GM21619 (cell line): ENCODE results near the gene ADGRG3.

Source experiments
- ATAC-seq: cut with Tn5 transposase; IDR thresholded peaks from one replicate; pipeline ENCODE4 v1.9.1; 2021; ENCODE audit not compliant: unreplicated experiment

The ADGRG3 gene

GRCh38 chr16:57630407-57630797 lies 37.7 kb upstream of the ADGRG3 start:
- ATAC-seq = no peak

- no peak for ATAC-seq
Measured at GRCh38 chr16:57630931-57631845, 36.9 kb upstream of the ADGRG3 start.

GRCh38 chr16:57632568-57632967 lies 35.5 kb upstream of the ADGRG3 start:
- ATAC-seq = no peak

- no peak for ATAC-seq
Measured at GRCh38 chr16:57633383-57634064, 34.6 kb upstream of the ADGRG3 start.

- ATAC-seq = no peak
Measured at GRCh38 chr16:57634171-57634570, 33.9 kb upstream of the ADGRG3 start.

GRCh38 chr16:57635266-57636097 lies 32.6 kb upstream of the ADGRG3 start:
- ATAC-seq = no peak

- no peak for ATAC-seq
Measured at GRCh38 chr16:57636184-57636583, 31.9 kb upstream of the ADGRG3 start.

GRCh38 chr16:57637020-57637419 lies 31.1 kb upstream of the ADGRG3 start:
- no peak for ATAC-seq

- no peak for ATAC-seq
Measured at GRCh38 chr16:57637424-57637823, 30.7 kb upstream of the ADGRG3 start.

- ATAC-seq = no peak
Measured at GRCh38 chr16:57637965-57638364, 30.1 kb upstream of the ADGRG3 start.

- no peak for ATAC-seq
Measured at GRCh38 chr16:57638381-57638780, 29.7 kb upstream of the ADGRG3 start.

- no peak for ATAC-seq
Measured at GRCh38 chr16:57639172-57639887, 28.8 kb upstream of the ADGRG3 start.

GRCh38 chr16:57640185-57640584 lies 27.9 kb upstream of the ADGRG3 start:
- ATAC-seq = no peak

- ATAC-seq = no peak
Measured at GRCh38 chr16:57640612-57641011, 27.5 kb upstream of the ADGRG3 start.

- no peak for ATAC-seq
Measured at GRCh38 chr16:57642160-57643135, 25.7 kb upstream of the ADGRG3 start.

GRCh38 chr16:57643147-57643874 lies 24.8 kb upstream of the ADGRG3 start:
- ATAC-seq = no peak

GRCh38 chr16:57643910-57644309 lies 24.2 kb upstream of the ADGRG3 start:
- no peak for ATAC-seq

- no peak for ATAC-seq
Measured at GRCh38 chr16:57644383-57645014, 23.6 kb upstream of the ADGRG3 start.
